Fibroblast of gingiva (primary cell): ENCODE data around the gene RNF26.

Experiments
- DNase-seq: peaks from one replicate; pipeline ENCODE4 v3.0.0-alpha.2; 2011; ENCODE audit warnings: low read depth

The RNF26 gene

GRCh38 chr11:119334174-119334930 lies at the start of gene RNF26:
Gene RNF26 (plus strand): TSS chr11:119334527. CDS start chr11:119335123, 596 bp downstream.
- peak; percentile 96 for DNase-seq

DNA sequence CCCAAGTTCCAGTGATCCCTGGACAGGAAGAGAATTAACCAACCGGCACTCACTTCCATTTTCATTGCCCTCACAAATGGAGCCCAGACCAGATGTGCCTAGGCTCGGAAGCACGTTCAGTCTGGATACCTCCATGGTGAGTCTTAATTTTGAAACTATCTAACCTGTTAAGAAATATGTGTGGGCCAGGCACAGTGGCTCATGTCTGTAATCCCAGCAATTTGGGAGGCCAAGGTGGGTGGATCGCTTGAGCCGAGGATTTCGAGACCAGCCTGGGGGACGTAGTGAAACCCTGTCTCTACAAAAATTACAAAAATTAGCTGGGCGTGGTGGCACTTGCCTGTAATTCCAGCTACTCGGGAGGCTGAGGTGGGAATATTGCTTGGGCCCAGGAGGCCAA lies 48.9 kb upstream of the RNF26 start:
- DNase-seq, result no peak

- no peak for DNase-seq
These were observed 46.1 kb upstream of the RNF26 start for GRCh38 chr11:119288219-119288618.

DNA sequence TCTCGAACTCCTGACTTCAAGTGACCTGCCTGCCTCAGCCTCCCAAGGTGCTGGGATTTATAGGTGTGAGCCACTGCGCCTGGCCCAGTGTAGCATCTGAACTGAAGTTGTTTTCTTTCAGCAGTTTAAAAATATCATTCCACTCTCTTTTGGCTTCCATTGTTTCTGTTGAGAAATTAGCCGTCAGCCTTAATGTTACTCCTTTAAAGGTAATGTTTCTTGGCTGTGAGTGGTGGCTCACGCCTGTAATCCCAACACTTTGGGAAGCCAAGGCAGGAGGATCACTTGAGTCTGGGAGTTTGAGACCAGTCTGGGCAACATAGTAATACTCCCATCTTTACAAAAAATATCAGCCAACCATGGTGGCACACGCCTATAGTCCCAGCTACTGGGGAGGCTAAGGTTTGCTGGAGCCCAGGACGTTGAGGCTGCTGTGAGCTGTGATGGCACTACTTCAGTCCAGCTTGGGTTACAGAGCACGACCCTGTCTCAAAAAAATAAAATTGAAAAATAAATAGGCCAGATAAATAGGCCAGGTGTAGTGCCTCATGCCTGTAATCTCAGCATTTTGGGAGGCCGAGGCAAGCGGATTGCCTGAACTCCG lies 43.3 kb upstream of the RNF26 start:
- DNase-seq, result no peak

DNA sequence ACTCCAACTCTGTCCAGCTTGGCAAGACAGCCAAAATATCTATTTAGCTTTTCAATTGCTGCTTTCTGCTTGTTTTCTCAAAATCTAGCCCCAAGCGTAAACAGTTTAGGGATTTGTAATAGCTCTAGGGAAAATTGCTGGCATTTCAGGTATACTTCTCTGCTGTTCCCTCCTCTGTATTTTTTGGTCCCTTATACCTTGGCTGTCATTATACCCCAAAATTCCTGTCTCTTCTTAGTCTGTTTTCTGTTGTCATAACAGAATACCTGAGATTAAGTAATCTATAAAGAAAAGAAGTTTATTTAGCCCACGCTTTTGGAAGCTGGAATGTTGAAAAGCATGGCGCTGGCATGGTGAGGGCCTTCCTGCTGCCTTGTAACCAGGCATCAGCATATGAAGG lies 40.9 kb upstream of the RNF26 start:
- no peak for DNase-seq

GRCh38 chr11:119295178-119295577 lies 39.1 kb upstream of the RNF26 start:
- DNase-seq, result peak; percentile 64

DNA sequence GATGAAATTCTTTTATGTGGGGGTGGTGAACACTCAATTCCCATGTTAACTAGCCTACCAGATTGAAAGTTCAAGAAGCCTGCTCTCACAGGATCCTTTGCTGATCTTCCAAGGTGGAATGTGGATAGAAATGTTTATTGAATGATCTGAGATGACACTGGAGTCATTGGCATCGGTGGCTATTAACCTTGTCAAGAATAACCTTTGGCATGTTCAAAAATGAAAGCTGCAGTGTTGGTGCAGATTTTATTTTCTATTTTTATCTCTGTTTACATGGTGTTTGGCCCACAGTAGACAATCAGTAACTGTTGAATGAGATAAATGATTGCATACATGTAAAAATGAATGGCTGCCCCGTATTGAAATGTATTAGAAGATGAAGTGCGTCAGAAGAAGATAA lies 36.4 kb upstream of the RNF26 start:
- DNase-seq, result no peak

DNA sequence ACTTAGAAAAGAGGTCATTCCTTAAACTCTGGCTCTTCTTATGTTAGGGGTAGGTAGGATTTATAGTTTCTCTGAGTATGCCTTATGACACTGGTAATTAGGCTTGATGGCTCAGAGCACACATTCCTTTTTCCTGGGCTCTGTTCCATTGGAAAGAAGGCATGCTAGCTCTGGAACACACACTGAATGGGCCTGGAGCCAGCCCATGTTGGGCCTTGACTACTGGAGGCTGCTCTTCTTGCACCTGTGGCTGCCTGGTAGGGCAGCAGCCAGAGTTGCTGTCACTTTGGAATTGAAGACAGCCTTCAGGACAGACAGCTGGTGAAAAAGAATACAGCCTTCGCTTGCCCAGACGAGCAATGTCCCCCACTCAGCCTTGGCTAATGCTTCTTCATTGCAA lies 35.6 kb upstream of the RNF26 start:
- no peak for DNase-seq

DNA sequence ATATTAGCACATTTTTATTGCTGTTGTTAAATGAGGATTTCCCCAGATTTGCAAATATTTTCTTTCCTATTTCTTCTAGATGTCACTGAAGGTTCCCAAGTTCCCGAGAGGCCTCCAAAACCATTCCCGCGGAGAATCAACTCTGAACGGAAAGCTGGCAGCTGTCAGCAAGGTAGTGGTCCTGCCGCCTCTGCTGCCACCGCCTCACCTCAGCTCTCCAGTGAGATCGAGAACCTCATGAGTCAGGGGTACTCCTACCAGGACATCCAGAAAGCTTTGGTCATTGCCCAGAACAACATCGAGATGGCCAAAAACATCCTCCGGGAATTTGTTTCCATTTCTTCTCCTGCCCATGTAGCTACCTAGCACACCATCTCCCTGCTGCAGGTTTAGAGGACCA lies 34.9 kb upstream of the RNF26 start:
- no peak for DNase-seq

- DNase-seq, result no peak
These were observed 33.9 kb upstream of the RNF26 start for GRCh38 chr11:119300198-119300964.

DNA sequence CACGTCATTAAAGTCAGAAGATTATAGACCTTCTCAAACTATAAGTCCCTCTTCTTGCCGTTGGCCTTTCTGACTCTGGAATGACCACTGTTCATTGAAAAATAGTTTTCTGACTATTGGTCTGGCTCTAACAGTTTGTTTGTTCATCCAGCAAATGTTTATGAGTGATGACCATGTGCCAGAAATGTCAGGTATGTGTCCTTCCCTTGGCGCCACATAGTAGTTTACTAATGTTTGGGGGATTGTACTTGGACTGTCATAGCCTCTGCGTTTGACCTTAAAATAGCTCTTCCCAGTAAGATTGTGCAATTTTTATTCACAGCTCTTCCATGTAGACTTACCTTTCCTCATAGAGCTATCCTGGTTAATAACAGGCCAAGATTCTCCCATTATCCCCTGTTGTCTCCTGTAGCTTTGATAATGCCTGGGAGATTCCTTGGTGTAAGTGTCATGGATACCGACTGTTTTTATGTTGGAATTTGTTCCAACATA lies 31.1 kb upstream of the RNF26 start:
- no peak for DNase-seq

DNA sequence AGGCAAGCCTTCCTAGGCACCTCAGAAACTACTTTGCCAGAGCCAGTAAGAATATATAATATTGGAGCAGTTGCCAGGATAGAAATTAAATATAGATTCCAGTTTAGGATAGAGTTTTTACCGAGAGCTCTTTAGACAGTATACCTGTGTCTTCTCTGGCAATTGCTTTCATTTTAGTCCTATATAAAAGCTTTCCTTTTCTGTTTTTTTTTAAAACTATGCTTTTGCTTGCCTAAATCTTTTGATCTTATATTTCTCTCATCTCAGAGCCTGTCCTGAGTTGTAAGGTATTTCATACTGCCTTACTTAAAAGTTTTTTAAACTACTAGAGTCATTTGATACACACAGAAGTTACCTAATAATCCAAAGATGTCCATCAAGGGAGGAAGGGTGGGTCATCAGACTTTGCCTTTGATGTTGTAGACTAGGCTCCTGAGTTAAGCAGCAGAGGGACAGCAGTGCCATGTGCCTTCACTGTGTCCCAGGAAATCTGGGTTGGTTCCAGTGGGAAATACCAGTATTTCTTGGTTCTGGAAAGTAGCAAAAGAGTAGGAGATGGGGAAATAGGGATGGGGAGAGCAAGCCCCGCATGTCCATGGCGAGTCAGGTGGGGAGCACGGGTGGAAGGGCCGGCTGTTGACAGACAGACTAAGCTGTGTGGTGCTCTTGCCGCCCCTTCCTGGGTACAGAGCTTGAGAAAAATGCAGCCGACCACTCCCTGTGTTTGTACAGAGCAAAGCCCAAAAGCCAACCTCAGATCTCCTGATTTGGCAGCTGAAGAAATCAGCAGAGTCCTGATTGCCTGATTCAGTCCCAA lies 28.6 kb upstream of the RNF26 start:
- no peak for DNase-seq

DNA sequence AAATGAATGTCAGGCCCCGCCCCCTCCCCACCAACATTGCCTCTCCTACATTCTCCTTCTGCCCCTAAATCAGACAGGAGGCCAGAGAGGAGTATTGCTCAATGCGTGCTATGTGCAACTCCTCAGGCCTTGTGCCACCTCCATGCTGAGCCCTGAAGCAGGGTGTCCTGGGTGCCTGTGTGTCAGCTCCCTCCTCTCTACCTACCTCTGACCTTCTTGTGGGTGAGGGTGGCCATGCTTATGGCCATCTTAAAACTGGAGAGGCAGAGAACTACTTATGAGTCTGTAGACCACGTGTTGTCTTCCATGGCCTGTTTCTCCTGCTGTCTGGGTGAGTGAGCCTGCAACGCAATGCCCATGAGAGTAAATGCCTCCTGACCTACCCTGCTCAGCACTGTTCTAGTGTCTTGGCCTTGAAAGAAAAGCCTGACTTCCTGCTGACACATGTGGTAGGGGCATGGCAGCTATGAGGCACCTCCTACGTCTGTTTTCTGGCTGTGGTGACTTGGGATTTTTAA lies 27.9 kb upstream of the RNF26 start:
- peak; percentile 72 for DNase-seq

- DNase-seq, result no peak
These were observed 27.1 kb upstream of the RNF26 start for GRCh38 chr11:119307219-119307618.

DNA sequence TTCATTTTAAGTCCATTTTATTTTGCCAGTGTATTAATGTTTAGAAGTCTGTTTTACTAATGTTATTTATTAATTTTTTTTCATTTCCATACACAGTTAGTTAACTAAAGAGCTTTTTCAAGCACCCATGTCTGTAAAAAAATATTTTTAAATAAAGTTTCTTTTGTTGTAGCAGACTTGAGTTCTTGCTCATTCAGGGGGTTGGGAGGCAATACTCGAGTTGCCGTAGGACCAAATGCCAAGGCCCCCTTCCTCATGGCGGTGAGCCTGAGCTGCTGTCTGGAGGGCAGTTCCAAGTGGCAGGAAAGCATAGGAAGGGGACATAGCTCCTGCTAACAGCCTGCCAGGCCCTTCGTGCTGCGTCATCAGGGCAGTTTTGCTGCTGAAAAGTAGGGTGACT lies 26.4 kb upstream of the RNF26 start:
- DNase-seq, result no peak

DNA sequence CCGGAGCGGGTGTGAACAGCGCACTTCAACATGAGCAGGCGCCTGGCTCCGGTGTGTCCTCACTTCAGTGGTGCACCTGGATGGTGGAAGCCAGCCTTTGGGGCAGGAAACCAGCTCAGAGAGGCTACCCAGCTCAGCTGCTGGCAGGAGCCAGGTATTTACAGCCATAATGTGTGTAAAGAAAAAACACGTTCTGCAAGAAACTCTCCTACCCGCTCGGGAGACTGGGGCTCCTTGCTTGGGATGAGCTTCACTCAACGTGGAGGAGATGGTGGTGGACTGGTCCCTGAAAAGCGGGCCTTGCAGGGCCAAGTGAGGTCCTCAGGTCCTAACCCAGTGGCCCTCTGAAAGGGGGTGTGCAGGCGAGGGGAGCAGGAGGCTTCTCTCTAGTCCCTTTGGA lies 24.9 kb upstream of the RNF26 start:
- no peak for DNase-seq

DNA sequence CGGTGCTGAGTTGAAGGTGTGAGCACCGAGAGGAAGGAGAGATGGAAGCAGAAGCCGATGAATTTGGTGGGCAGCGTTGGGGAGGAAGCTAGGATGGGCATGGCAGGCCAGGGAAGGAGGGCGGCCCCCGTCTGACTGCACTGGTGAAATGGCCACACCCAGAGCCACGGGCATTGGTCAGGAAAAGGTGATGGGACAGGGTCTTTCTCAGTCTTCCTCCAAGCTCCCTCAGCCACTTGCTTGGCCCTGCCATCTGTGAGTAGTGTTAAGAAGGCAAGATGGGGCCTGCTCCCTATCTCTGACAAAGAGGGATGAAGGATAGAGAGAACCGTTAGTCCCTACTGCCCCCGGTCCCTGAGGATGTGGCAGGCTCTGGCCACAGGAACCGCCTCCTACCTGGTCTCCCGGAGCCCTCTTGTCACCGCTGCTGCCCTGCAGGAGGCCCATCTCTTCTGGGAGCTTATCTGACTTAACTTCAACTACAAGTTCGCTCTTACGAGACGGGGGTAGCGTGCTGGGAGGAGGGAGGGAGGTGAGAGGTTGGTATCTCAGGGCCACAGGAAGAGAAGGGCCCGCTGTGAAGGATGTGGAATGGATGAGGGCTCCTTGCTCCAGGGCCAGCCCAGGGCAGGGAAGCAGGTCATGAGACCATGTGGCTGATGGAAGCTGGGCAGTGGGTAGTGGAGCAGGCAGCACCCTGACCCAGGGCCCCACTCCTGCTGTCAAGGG lies 24.2 kb upstream of the RNF26 start:
- DNase-seq, result no peak

DNA sequence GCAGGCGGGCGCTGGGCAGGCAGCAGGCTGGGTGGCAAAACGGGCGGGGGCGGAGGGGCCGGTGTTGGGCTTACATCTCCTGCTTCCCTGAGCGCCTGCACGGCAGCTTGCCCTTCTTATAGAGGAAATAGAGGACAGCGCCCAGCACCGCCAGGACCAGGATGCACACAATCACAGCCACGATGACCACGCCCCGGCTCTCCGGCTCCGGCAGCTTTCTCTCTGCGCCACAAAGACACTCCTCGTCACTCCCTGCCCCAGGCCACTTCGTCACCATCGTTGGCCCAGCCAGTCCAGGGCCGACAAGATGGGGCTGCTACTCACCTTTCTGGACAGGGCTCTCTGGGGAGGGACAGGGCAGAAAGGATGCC lies 23.7 kb upstream of the RNF26 start:
- DNase-seq, result no peak

GRCh38 chr11:119314726-119315125 lies 19.6 kb upstream of the RNF26 start:
- DNase-seq, result no peak

DNA sequence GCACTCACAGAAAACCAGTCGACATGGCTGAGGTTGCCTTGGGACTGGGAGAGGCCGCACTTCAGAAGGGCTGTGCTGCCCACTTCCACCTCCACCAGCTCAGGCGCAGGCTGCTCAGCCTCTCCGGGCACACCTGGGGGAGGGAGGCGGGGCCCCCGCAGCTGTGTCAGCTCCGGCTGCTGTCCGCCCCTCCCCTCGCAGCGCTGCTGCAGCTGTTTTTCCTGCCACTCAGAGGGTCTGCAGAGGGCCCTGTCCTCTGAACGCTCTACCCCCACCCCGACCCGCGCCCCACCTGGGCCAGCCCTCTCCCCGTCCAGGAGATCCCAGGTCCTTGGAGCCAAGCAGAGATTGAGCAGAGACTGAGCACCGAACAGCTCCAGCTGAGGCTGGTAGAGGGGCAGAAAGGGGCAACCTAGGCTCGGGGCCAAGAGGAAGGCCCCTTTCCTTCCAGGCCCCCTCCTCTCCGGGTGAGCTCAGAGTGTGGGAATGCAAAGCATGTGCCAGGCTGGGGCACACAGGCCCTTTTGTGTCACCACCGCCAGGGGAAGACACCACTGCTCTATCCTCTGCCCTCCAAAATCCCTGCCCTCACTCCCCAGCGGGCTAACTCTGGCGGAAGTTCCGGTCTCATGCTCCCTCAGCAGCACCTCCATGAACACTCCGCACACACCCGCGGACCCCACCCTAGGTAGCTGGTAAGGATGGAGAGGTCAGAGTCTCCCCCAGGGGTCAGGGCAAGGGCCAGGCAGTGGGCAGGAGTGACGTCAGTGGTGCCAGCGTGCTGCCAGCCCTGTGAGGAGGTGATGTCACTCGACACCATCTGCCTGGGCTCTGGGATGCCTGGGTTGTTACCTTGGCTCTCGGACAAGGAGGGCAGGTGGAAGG lies 19.0 kb upstream of the RNF26 start:
- no peak for DNase-seq
